Measurements from ENCODE around the gene PLXNA4.

- no peak for TF ChIP-seq CTCF (optimal IDR thresholded peaks at IDR 0.05 in 1 of 3, IDR thresholded peaks at IDR 0.05 in 1 of 3, conservative IDR thresholded peaks at IDR 0.05 in 1 of 3; ENCODE audit: extremely low read depth in 1 of 3, insufficient read depth in 2 of 3, low read length in 3 of 3)
- TF ChIP-seq EZH2 (IDR thresholded peaks at IDR 0.05; ENCODE audit: low read length), result no peak
These were observed 207.9 kb downstream of the PLXNA4 start for GRCh38 chr7:132368246-132368900.

Data from keratinocyte (primary cell).